ENCODE measurements around the gene ST3GAL3.
A peak's percentile ranks its signal among the peaks of the same experiment; 100 is the strongest.

- no peak for TF ChIP-seq CTCF (IDR thresholded peaks at IDR 0.05; ENCODE audit: extremely low read depth in 1 of 2, insufficient read depth in 1 of 2, low read depth in 1 of 2, low read length in 2 of 2)
- TF ChIP-seq POLR2A (IDR thresholded peaks at IDR 0.05; ENCODE audit: low read depth, low read length): no peak
- no peak for TF ChIP-seq MYC (IDR thresholded peaks at IDR 0.05; ENCODE audit: low read depth, low read length)
- TF ChIP-seq EZH2 (IDR thresholded peaks at IDR 0.05; ENCODE audit: borderline replicate concordance, low read depth, low read length, severe bottlenecking): no peak
- no peak for TF ChIP-seq JUN (IDR thresholded peaks at IDR 0.05; ENCODE audit: borderline replicate concordance, insufficient read depth, insufficient read length, low read depth)
- peak; percentile 40 for TF ChIP-seq MAX (IDR thresholded peaks at IDR 0.05; ENCODE audit: insufficient read depth, insufficient read length)
Observed at GRCh38 chr1:43786960-43787359, 79.6 kb downstream of the ST3GAL3 start.
